Cardiac muscle cell (in vitro differentiated cells and primary cell): ENCODE data around the gene PARP15. TPM values are rescaled to one million over a fixed set of nuclear protein-coding genes. Genes with fewer than 3 reads are reported as not detected.

Experiments
- DNase-seq, 2 donors: peaks; one replicate each; pipeline versions ENCODE4 v3.0.0 to v3.0.0-alpha.2; 2010 to 2017; ENCODE audit warnings: low read depth in 1 of 2, low spot score in 1 of 2
- H3K27ac ChIP-seq: fragments of 200-600 bp; sonication (generic); 2 replicates; pipeline ENCODE4 v1.5.1; 2016
- H3K27me3 ChIP-seq: fragments of 200-600 bp; sonication (generic); 2 replicates; pipeline ENCODE4 v1.6.0; 2016; ENCODE audit warnings: control low read depth
- H3K36me3 ChIP-seq: fragments of 200-600 bp; sonication (generic); 2 replicates; pipeline ENCODE4 v1.5.1; 2016; ENCODE audit warnings: control low read depth
- H3K4me1 ChIP-seq: fragments of 200-600 bp; sonication (generic); 2 replicates; pipeline ENCODE4 v1.8.1; 2017; ENCODE audit warnings: low read depth, mild to moderate bottlenecking, mixed run types
- H3K4me3 ChIP-seq: fragments of 200-600 bp; sonication (generic); 2 replicates; pipeline ENCODE4 v1.5.1; 2016; ENCODE audit warnings: mild to moderate bottlenecking
- H3K9me3 ChIP-seq: fragments of 200-600 bp; sonication (generic); 2 replicates; pipeline ENCODE4 v1.5.1; 2017; ENCODE audit warnings: low read depth, mild to moderate bottlenecking, control low read depth
- polyA plus RNA-seq: library from polyadenylated mRNA; unstranded; fragments of >200 nt; fragmentation: Nextera tagmentation; extraction: Ambion mirVana; gene quantifications from 2 replicates; pipeline ENCODE4 v1.2.1, GENCODE V29; 2016
- total RNA-seq: library from RNA; depleted of rRNA; stranded (reverse); fragments of >200 nt; gene quantifications from 2 replicates; pipeline ENCODE4 v1.2.3, GENCODE V29; 2016
- TF ChIP-seq, protein P1 (sequence below): IDR thresholded peaks from 2 replicates; pipeline ENCODE4 v1.5.1; 2012; ENCODE audit warnings: low read depth, mild to moderate bottlenecking, low read length

Gene PARP15
- total and polyA plus RNA-seq, 2 experiments from 2014 or later, result 0.05 TPM; not detected in 1

GRCh38 chr3:122576174-122576940 lies 1.1 kb upstream of the PARP15 start:
- no peak overlapping the region for H3K4me3 ChIP-seq
- H3K9me3 ChIP-seq, result no peaks in the 10 kb centered on the region
- peaks cover 4% of the 10 kb centered on the region for H3K4me1 ChIP-seq
- DNase-seq, result no peak
- no peaks in the 10 kb centered on the region for H3K36me3 ChIP-seq
- TF ChIP-seq, protein P1, sequence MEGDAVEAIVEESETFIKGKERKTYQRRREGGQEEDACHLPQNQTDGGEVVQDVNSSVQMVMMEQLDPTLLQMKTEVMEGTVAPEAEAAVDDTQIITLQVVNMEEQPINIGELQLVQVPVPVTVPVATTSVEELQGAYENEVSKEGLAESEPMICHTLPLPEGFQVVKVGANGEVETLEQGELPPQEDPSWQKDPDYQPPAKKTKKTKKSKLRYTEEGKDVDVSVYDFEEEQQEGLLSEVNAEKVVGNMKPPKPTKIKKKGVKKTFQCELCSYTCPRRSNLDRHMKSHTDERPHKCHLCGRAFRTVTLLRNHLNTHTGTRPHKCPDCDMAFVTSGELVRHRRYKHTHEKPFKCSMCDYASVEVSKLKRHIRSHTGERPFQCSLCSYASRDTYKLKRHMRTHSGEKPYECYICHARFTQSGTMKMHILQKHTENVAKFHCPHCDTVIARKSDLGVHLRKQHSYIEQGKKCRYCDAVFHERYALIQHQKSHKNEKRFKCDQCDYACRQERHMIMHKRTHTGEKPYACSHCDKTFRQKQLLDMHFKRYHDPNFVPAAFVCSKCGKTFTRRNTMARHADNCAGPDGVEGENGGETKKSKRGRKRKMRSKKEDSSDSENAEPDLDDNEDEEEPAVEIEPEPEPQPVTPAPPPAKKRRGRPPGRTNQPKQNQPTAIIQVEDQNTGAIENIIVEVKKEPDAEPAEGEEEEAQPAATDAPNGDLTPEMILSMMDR, result no peak
- no peak overlapping the region for H3K27ac ChIP-seq
- peaks cover 29% of the 10 kb centered on the region for H3K27me3 ChIP-seq

DNA sequence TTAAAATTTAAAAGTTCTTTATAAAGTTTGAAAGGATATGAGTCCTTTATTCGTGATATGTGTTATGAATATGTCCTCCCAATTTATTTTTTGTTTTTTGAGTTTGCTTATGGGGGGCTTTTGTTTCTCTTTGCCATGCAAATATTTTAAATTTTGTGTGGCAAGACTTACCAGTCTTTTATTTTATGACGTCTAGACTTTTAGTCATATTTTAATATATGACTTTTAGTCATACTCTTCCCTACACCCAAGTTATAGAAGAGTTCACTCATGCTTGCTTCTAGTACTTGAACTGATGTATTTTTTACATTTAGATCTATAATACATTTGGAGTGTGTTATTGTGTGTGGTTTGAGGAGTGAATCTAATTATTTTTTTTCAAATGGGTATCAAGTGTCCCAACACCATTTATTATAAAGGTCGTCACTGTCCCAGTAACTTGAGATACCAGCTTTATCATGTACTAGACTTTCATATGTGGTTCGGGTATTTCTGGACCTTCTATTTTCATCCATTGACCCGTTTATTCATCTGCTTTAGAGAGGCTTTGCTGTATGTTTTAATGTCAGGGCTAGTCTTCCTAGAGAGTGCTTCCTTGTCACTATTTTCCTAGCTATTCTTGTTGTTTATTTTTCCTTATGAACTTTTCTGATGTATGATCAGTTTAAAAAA lies 755 bp downstream of the PARP15 start:
- no peaks in the 10 kb centered on the region for H3K9me3 ChIP-seq
- no peak overlapping the region for H3K27ac ChIP-seq
- peak overlapping the region; percentile 17 for H3K4me3 ChIP-seq
- H3K4me1 ChIP-seq, result peaks cover 4% of the 10 kb centered on the region
- TF ChIP-seq, protein P1, result no peak
- DNase-seq, result no peak
- H3K27me3 ChIP-seq, result peaks cover 29% of the 10 kb centered on the region
- H3K36me3 ChIP-seq, result no peaks in the 10 kb centered on the region

GRCh38 chr3:122580470-122580869 lies 3.0 kb downstream of the PARP15 start:
- Histone ChIP-seq H3K36me3 (no peaks in the 10 kb centered on the region), H3K9me3 (no peaks in the 10 kb centered on the region), H3K4me1 (peaks cover 4% of the 10 kb centered on the region), H3K4me3 (no peak overlapping the region), H3K27ac (no peak overlapping the region), H3K27me3 (peaks cover 29% of the 10 kb centered on the region)
- no peak for DNase-seq
- TF ChIP-seq, protein P1, result no peak

DNA sequence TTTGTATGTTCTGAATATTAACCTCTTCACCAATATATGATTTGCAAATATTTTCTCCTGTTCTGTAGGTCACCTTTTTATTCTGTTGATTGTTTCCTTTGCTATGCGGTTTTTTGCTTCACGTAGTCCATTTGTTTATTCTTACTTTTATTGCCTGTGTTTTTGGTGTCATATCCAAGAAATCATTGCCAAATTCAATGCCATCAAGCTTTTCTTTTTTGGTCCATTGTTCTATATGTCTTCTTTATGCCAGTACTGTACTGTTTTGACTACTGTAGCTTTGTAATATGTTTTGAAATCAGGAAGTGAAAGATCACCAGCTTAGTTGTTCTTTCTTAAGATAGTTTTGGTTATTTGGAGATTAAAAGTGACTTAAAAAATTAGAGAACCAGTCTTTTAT lies 4.2 kb downstream of the PARP15 start:
- TF ChIP-seq, protein P1, result no peak
- Histone ChIP-seq H3K27me3 (peaks cover 21% of the 10 kb centered on the region), H3K27ac (no peak overlapping the region), H3K4me3 (no peak overlapping the region), H3K4me1 (peaks cover 4% of the 10 kb centered on the region), H3K36me3 (no peaks in the 10 kb centered on the region), H3K9me3 (no peaks in the 10 kb centered on the region)
- DNase-seq, result no peak

DNA sequence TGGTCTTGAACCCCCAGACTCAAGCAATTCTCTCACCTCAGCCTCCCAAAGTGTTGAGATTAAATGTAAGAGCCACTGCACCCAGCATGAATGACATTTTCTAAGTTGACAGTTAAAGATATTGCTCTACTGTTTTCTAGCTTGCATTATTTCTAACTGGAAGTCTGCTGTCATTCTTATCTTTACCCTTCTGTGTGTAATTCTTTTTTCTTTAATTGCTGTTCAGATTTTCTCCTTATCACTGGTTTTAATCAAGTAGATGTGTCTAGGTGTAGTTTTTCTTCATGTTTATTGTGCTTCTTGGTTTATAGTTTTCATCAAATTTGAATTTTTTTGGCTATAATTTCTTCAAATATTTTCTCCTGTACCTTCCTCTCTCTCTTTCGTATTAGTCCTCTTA lies 4.9 kb downstream of the PARP15 start:
- TF ChIP-seq, protein P1, result no peak
- no peaks in the 10 kb centered on the region for H3K36me3 ChIP-seq
- H3K4me3 ChIP-seq, result no peak overlapping the region

More for the DNA sequence above, 4.9 kb downstream of the PARP15 start:
- Histone ChIP-seq H3K27ac (no peak overlapping the region), H3K4me1 (peaks cover 4% of the 10 kb centered on the region), H3K9me3 (no peaks in the 10 kb centered on the region), H3K27me3 (peaks cover 13% of the 10 kb centered on the region)
- DNase-seq, result no peak
